IMR-90 (cell line): ENCODE data around the gene RPS6KA6. TPM values are rescaled to one million over a fixed set of nuclear protein-coding genes. Genes with fewer than 3 reads are reported as not detected.

Source experiments
- ATAC-seq: fragments of 200-7000 bp; cut with Tn5 transposase; 2 replicates; pipeline ENCODE4 v1.9.1; 2020; ENCODE audit warnings: low read depth, mild to moderate bottlenecking, moderate library complexity
- BruUV-seq: library from RNA; stranded (reverse); fragments of 400-500 nt; replicated peaks from 2 replicates; lab custom pipeline; 2021; lab: Mats Ljungman, UMichigan
- CTCF ChIA-PET: fragments of 300-600 bp; formaldehyde crosslinking; extraction: SDS; loops from one replicate; lab custom pipeline; 2021; ENCODE audit warnings: antibody characterized with exemption; lab: Yijun Ruan, JAX
- POLR2A ChIA-PET: fragments of 300-600 bp; sonication (Branson Sonifier 250); formaldehyde crosslinking; loops from one replicate; lab custom pipeline; 2022; ENCODE audit warnings: antibody characterized with exemption; ENCODE audit not compliant: unreplicated experiment; lab: Charles Lee
- DNase-seq: peaks from one replicate; pipeline ENCODE4 v3.0.0; 2013
- H2AFZ ChIP-seq: replicated peaks from 2 replicates; pipeline ENCODE3; 2013; ENCODE audit warnings: low read length, mild to moderate bottlenecking; ENCODE audit not compliant: poor library complexity
- H2AK5ac ChIP-seq: 2 replicates; pipeline ENCODE4 v1.6.1; 2013; ENCODE audit warnings: low read depth, low read length, inconsistent platforms
- H2AK9ac ChIP-seq: replicated peaks from 2 replicates; pipeline ENCODE3; 2013; ENCODE audit warnings: mild to moderate bottlenecking, low read depth, low read length, moderate library complexity; ENCODE audit not compliant: poor library complexity
- H2BK120ac ChIP-seq: 2 replicates; pipeline ENCODE4 v1.6.1; 2013; ENCODE audit warnings: low read depth, low read length, inconsistent platforms
- H2BK15ac ChIP-seq: 3 replicates; pipeline ENCODE4 v1.6.1; 2013; ENCODE audit warnings: low read depth, low read length, inconsistent platforms
- H2BK20ac ChIP-seq: 2 replicates; pipeline ENCODE4 v1.6.1; 2013; ENCODE audit warnings: low read depth, mild to moderate bottlenecking, inconsistent platforms, low read length, moderate library complexity
- H2BK5ac ChIP-seq: 2 replicates; pipeline ENCODE4 v1.6.1; 2013; ENCODE audit warnings: mild to moderate bottlenecking, low read depth, low read length, inconsistent platforms; ENCODE audit not compliant: poor library complexity, severe bottlenecking
- H3K14ac ChIP-seq: replicated peaks from 2 replicates; pipeline ENCODE4 v1.6.1; 2013; ENCODE audit warnings: low read depth, low read length, inconsistent platforms
- H3K18ac ChIP-seq: 2 replicates; pipeline ENCODE4 v1.6.1; 2013; ENCODE audit warnings: low read depth, low read length, control low read depth
- H3K23ac ChIP-seq: 2 replicates; pipeline ENCODE4 v1.6.1; 2013; ENCODE audit warnings: low read depth, low read length, inconsistent platforms
- H3K27ac ChIP-seq: 2 replicates; pipeline ENCODE4 v1.5.1; 2013; ENCODE audit warnings: mild to moderate bottlenecking, control low read depth, low read length; ENCODE audit not compliant: insufficient read depth
- H3K27me3 ChIP-seq: 2 replicates; pipeline ENCODE4 v1.6.1; 2013; ENCODE audit warnings: low read length; ENCODE audit not compliant: control insufficient read depth, insufficient read depth
- H3K36me3 ChIP-seq: 2 replicates; pipeline ENCODE4 v1.6.1; 2013; ENCODE audit warnings: low read length, mixed read lengths; ENCODE audit not compliant: control insufficient read depth, insufficient read depth
- H3K4ac ChIP-seq: 2 replicates; pipeline ENCODE4 v1.6.1; 2013; ENCODE audit warnings: low read depth, low read length, inconsistent platforms
- H3K4me1 ChIP-seq: 2 replicates; pipeline ENCODE4 v1.6.1; 2013; ENCODE audit warnings: low read length, mixed read lengths; ENCODE audit not compliant: control insufficient read depth, insufficient read depth
- H3K4me2 ChIP-seq: 2 replicates; pipeline ENCODE4 v1.6.1; 2013; ENCODE audit warnings: low read depth, mild to moderate bottlenecking, control low read depth, low read length, moderate library complexity
- H3K4me3 ChIP-seq: 2 replicates; pipeline ENCODE4 v1.5.1; 2013; ENCODE audit warnings: low read depth, mild to moderate bottlenecking, control low read depth, low read length, moderate library complexity; ENCODE audit not compliant: insufficient read depth
- H3K56ac ChIP-seq: 2 replicates; pipeline ENCODE4 v1.6.1; 2013; ENCODE audit warnings: low read length, inconsistent platforms; ENCODE audit not compliant: insufficient read depth; ENCODE audit errors: extremely low read depth
- H3K79me1 ChIP-seq, 2 experiments: 2 replicates each; pipeline ENCODE4 v1.6.1; 2013; ENCODE audit warnings: low read length in 2 of 2, inconsistent platforms in 1 of 2, low read depth in 1 of 2
- H3K9ac ChIP-seq: 2 replicates; pipeline ENCODE4 v1.6.1; 2013; ENCODE audit warnings: low read depth, low read length, control low read depth
- H3K9me1 ChIP-seq: 2 replicates; pipeline ENCODE4 v1.6.1; 2013; ENCODE audit warnings: low read length, inconsistent platforms; ENCODE audit not compliant: insufficient read depth
- H3K9me3 ChIP-seq: 2 replicates; pipeline ENCODE4 v1.6.1; 2013; ENCODE audit warnings: low read length; ENCODE audit not compliant: control insufficient read depth, insufficient read depth
- H4K20me1 ChIP-seq: 2 replicates; pipeline ENCODE4 v1.6.1; 2013; ENCODE audit warnings: low read length, inconsistent platforms; ENCODE audit not compliant: insufficient read depth
- H4K5ac ChIP-seq: 2 replicates; pipeline ENCODE4 v1.6.1; 2013; ENCODE audit warnings: mild to moderate bottlenecking, low read depth, low read length, control low read depth
- H4K8ac ChIP-seq, 2 experiments: 2 replicates each; pipeline ENCODE4 v1.6.1; 2013; ENCODE audit warnings: low read depth in 2 of 2, low read length in 2 of 2, control low read depth in 1 of 2, inconsistent platforms in 1 of 2
- H4K91ac ChIP-seq: 2 replicates; pipeline ENCODE4 v1.6.1; 2013; ENCODE audit warnings: low read depth, low read length, inconsistent platforms; ENCODE audit not compliant: insufficient read depth
- BHLHE40 ChIP-seq: fragments of 150-350 bp; IDR thresholded peaks from 2 replicates; pipeline ENCODE4 v1.6.1; 2016; ENCODE audit warnings: mild to moderate bottlenecking, low read depth, low read length
- CEBPB ChIP-seq: IDR thresholded peaks from 2 replicates; pipeline ENCODE4 v1.6.1; 2012; ENCODE audit warnings: low read depth, low read length, improper control_type of control experiment
- CHD1 ChIP-seq: IDR thresholded peaks from 2 replicates; pipeline ENCODE4 v1.6.1; 2012; ENCODE audit warnings: low read depth, low read length, improper control_type of control experiment
- FOS ChIP-seq: fragments of 150-350 bp; IDR thresholded peaks from 2 replicates; pipeline ENCODE4 v1.6.1; 2016; ENCODE audit warnings: low read depth, low read length
- MAFK ChIP-seq: IDR thresholded peaks from 2 replicates; pipeline ENCODE4 v1.6.1; 2012; ENCODE audit warnings: low read depth, low read length, improper control_type of control experiment
- MAZ ChIP-seq: IDR thresholded peaks from 2 replicates; pipeline ENCODE4 v1.6.1; 2012; ENCODE audit warnings: low read depth, mild to moderate bottlenecking, low read length, improper control_type of control experiment, moderate library complexity, borderline replicate concordance
- MXI1 ChIP-seq: IDR thresholded peaks from 2 replicates; pipeline ENCODE4 v1.6.1; 2012; ENCODE audit warnings: low read depth, mild to moderate bottlenecking, low read length, moderate library complexity, borderline replicate concordance
- NFE2L2 ChIP-seq: fragments of 150-350 bp; IDR thresholded peaks from 2 replicates; pipeline ENCODE4 v1.6.1; 2016; ENCODE audit warnings: low read depth, mild to moderate bottlenecking, low read length
- POLR2A ChIP-seq: IDR thresholded peaks from 2 replicates; pipeline ENCODE4 v1.6.1; 2012; ENCODE audit warnings: mild to moderate bottlenecking, low read depth, low read length
- RAD21 ChIP-seq: IDR thresholded peaks from 2 replicates; pipeline ENCODE4 v1.6.1; 2012; ENCODE audit warnings: low read length, improper control_type of control experiment
- RCOR1 ChIP-seq: IDR thresholded peaks from 2 replicates; pipeline ENCODE4 v1.6.1; 2012; ENCODE audit warnings: mild to moderate bottlenecking, low read length, improper control_type of control experiment; ENCODE audit not compliant: insufficient replicate concordance
- RFX5 ChIP-seq: IDR thresholded peaks from 2 replicates; pipeline ENCODE4 v1.8.0; 2012; ENCODE audit warnings: low read depth, mild to moderate bottlenecking, low read length, moderate library complexity
- SMC3 ChIP-seq: fragments of 150-350 bp; IDR thresholded peaks from 2 replicates; pipeline ENCODE4 v1.6.1; 2016; ENCODE audit warnings: low read depth, mild to moderate bottlenecking, antibody characterized with exemption, low read length, moderate library complexity
- WGBS, 2 experiments: methylation state at CpG; one replicate each; pipeline versions ENCODE4 v1.1.5 to v1.1.7; 2013; ENCODE audit warnings: missing lambda C conversion rate in 2 of 2; ENCODE audit not compliant: insufficient read length in 1 of 2; ENCODE audit errors: extremely low coverage in 2 of 2; 5-methylcytosine and 5-hydroxymethylcytosine counted together
- dilution Hi-C: fragments of 300-500 bp; cut with HindIII; formaldehyde crosslinking; loops from one replicate; pipeline ENCODE4 v1.14.3; 2018; ENCODE audit warnings: low sequenced_read_pairs; ENCODE audit not compliant: unreplicated experiment
- in situ Hi-C: fragments of 300-500 bp; cut with MboI; formaldehyde crosslinking; loops from 3 replicates; pipeline ENCODE4 v1.14.3; 2019; ENCODE audit warnings: low sequenced_read_pairs, inconsistent platforms, mixed read lengths
- intact Hi-C: fragments of 100-400 bp; cut with micrococcal nuclease; formaldehyde crosslinking; loops from 2 replicates; pipeline ENCODE4 v1.10.0; 2022
- polyA plus RNA-seq, 3 experiments: library from polyadenylated mRNA; depleted of rRNA; stranded (reverse); fragments of >200 nt; gene quantifications; 2 replicates each; pipeline ENCODE4 v1.2.3, GENCODE V29; 2012; ENCODE audit warnings: low replicate concordance in 1 of 3
- total RNA-seq: library from RNA; depleted of rRNA; stranded (reverse); fragments of >200 nt; gene quantifications from 2 replicates; pipeline ENCODE4 v1.2.3, GENCODE V29; 2012
- TF ChIP-seq, protein P1 (sequence below): fragments of 150-350 bp; IDR thresholded peaks from 2 replicates; pipeline ENCODE4 v1.6.1; 2016; ENCODE audit warnings: low read depth, mild to moderate bottlenecking, low read length, moderate library complexity, borderline replicate concordance
- TF ChIP-seq, protein P2 (sequence below): fragments of 150-350 bp; IDR thresholded peaks from 2 replicates; pipeline ENCODE4 v1.6.1; 2017; ENCODE audit warnings: mild to moderate bottlenecking, antibody characterized with exemption, low read length, low read depth
- TF ChIP-seq, protein P3 (sequence below): conservative IDR thresholded peaks from 2 replicates; pipeline ENCODE4 v1.5.1; 2012; ENCODE audit warnings: mild to moderate bottlenecking, low read depth, low read length, improper control_type of control experiment

RPS6KA6 gene
- total and polyA plus RNA-seq, 2 of the 4 experiments (the other 2 are of a cell fraction): 3.6 to 6.8 TPM

DNA sequence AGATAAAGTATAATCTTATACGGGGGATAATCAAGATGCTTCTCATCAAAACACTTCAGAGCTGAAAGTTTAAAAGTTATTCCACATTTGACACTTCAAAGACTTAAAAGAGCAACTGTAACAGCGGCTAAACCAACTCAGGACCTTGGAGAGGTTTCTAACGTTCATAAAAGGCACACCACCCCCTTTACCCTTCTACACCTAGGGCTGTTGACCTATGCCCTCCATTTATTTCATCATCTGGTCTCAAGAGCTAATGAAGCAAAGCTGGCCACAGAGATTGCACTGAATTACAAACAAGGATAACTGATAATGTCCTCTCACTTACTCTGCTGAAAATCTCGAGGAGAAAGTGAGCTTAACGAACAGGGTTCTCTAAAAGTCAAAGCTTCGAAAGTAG lies 1.1 kb upstream of the RPS6KA6 start:
- ChIA-PET POLR2A (interaction anchor here (0.6 kb wide), 1 partner anchor 15 kb away, joined by 4 read pairs; no protein-coding TSS in a partner anchor), CTCF (interaction anchor here (1.0 to 1.2 kb wide), 2 partner anchors 10 to 143 kb away, joined by 3 read pairs; no protein-coding TSS in a partner anchor)
- ATAC-seq: no peak
- no peak overlapping the region for H3K27ac ChIP-seq
- no peak overlapping the region for H4K91ac ChIP-seq
- DNase-seq: no peak
- no peaks in the 10 kb centered on the region for H4K20me1 ChIP-seq
- no peaks in the 10 kb centered on the region for H3K79me1 ChIP-seq
- WGBS, 2 experiments: no CpG with 5 or more reads among the region's 6 CpGs
- H3K18ac ChIP-seq: no peak overlapping the region
- H3K9ac ChIP-seq: no peak overlapping the region
- no peak overlapping the region for H2BK120ac ChIP-seq
- in situ Hi-C loops (no loop called here), intact Hi-C loops (loop anchor here (10.0 kb wide), 1 partner anchor 316 kb away; the partner anchor contains the start of gene HDX), dilution Hi-C loops (no loop called here)
- TF ChIP-seq RCOR1 (no peak), RAD21 (no peak), MAZ (no peak), CEBPB (no peak), SMC3 (no peak), MAFK (no peak), RFX5 (no peak), BHLHE40 (no peak), MXI1 (no peak), NFE2L2 (no peak), FOS (no peak), CHD1 (no peak), POLR2A (no peak)
- TF ChIP-seq, protein P1, sequence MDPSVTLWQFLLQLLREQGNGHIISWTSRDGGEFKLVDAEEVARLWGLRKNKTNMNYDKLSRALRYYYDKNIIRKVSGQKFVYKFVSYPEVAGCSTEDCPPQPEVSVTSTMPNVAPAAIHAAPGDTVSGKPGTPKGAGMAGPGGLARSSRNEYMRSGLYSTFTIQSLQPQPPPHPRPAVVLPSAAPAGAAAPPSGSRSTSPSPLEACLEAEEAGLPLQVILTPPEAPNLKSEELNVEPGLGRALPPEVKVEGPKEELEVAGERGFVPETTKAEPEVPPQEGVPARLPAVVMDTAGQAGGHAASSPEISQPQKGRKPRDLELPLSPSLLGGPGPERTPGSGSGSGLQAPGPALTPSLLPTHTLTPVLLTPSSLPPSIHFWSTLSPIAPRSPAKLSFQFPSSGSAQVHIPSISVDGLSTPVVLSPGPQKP: no peak
- TF ChIP-seq, protein P2, sequence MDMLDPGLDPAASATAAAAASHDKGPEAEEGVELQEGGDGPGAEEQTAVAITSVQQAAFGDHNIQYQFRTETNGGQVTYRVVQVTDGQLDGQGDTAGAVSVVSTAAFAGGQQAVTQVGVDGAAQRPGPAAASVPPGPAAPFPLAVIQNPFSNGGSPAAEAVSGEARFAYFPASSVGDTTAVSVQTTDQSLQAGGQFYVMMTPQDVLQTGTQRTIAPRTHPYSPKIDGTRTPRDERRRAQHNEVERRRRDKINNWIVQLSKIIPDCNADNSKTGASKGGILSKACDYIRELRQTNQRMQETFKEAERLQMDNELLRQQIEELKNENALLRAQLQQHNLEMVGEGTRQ: no peak
- TF ChIP-seq, protein P3, sequence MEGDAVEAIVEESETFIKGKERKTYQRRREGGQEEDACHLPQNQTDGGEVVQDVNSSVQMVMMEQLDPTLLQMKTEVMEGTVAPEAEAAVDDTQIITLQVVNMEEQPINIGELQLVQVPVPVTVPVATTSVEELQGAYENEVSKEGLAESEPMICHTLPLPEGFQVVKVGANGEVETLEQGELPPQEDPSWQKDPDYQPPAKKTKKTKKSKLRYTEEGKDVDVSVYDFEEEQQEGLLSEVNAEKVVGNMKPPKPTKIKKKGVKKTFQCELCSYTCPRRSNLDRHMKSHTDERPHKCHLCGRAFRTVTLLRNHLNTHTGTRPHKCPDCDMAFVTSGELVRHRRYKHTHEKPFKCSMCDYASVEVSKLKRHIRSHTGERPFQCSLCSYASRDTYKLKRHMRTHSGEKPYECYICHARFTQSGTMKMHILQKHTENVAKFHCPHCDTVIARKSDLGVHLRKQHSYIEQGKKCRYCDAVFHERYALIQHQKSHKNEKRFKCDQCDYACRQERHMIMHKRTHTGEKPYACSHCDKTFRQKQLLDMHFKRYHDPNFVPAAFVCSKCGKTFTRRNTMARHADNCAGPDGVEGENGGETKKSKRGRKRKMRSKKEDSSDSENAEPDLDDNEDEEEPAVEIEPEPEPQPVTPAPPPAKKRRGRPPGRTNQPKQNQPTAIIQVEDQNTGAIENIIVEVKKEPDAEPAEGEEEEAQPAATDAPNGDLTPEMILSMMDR: no peak
- H4K5ac ChIP-seq: no peak overlapping the region
- no peak overlapping the region for H2AFZ ChIP-seq
- H2BK20ac ChIP-seq: no peak overlapping the region
- no peak overlapping the region for H3K4ac ChIP-seq
- H2AK9ac ChIP-seq: no peak overlapping the region
- no peak overlapping the region for H3K56ac ChIP-seq
- H2BK15ac ChIP-seq: no peak overlapping the region
- no peak overlapping the region for H3K4me3 ChIP-seq
- no peaks in the 10 kb centered on the region for H3K9me3 ChIP-seq
- H3K23ac ChIP-seq: no peak overlapping the region
- no peaks in the 10 kb centered on the region for H3K36me3 ChIP-seq
- no peak overlapping the region for H2AK5ac ChIP-seq
- no TSS peak for BruUV-seq
- H3K9me1 ChIP-seq: peaks cover 3% of the 10 kb centered on the region; the same call in 1 of the 2 replicates
- H3K14ac ChIP-seq: no peak overlapping the region
- no peak overlapping the region for H2BK5ac ChIP-seq
- H3K27me3 ChIP-seq: no peaks in the 10 kb centered on the region
- no peak overlapping the region for H4K8ac ChIP-seq
- H3K4me2 ChIP-seq: no peak overlapping the region
- H3K4me1 ChIP-seq: no peaks in the 10 kb centered on the region
